T-helper 17 cell (primary cell): Measurements from ENCODE around the gene SFMBT2. TPM values are rescaled to one million over a fixed set of nuclear protein-coding genes. Genes with fewer than 3 reads are reported as not detected.
A peak's percentile ranks its signal among the peaks of the same experiment; 100 is the strongest.
"Not testable (repeated sequence)": the region's sequence is repeated elsewhere in the genome, so short reads cannot be mapped to it uniquely, and the experiment has no call there.

ENCODE experiments used
- ATAC-seq: fragments of 150-1000 bp; cut with Tn5 transposase; 2 replicates; pipeline ENCODE4 v1.10.0; 2021; ENCODE audit warnings: mild to moderate bottlenecking, moderate library complexity
- DNase-seq, 3 donors: peaks; one replicate each; pipeline versions ENCODE4 v3.0.0 to v3.0.0-alpha.2; 2020 to 2021
- H3K9me3 ChIP-seq: one replicate; pipeline ENCODE4 v1.7.0; 2013; ENCODE audit warnings: low read length, mild to moderate bottlenecking; ENCODE audit not compliant: control insufficient read depth, poor library complexity, severe bottlenecking
- H3K27ac Mint-ChIP-seq: one replicate; pipeline ENCODE4 v1.8.0; 2022; ENCODE audit warnings: mild to moderate bottlenecking, moderate library complexity, mixed read lengths
- H3K27me3 Mint-ChIP-seq: one replicate; pipeline ENCODE4 v1.8.0; 2022; ENCODE audit warnings: mixed read lengths
- H3K36me3 Mint-ChIP-seq: one replicate; pipeline ENCODE4 v1.8.0; 2022; ENCODE audit warnings: low read depth, mixed read lengths
- H3K4me1 Mint-ChIP-seq: one replicate; pipeline ENCODE4 v1.8.0; 2022; ENCODE audit warnings: mild to moderate bottlenecking, mixed read lengths
- H3K4me3 Mint-ChIP-seq: one replicate; pipeline ENCODE4 v1.8.0; 2022; ENCODE audit warnings: mild to moderate bottlenecking, moderate library complexity, mixed read lengths
- total RNA-seq, 4 donors: library from RNA in 2 of 4; stranded (reverse) in 2 of 4; gene quantifications; one replicate each; pipeline ENCODE4 v1.2.3 and lab custom pipeline; 2022 to 2026

The SFMBT2 gene
- total RNA-seq, 2 donors from 2014 or later = 18.2 to 19.4 TPM

DNA sequence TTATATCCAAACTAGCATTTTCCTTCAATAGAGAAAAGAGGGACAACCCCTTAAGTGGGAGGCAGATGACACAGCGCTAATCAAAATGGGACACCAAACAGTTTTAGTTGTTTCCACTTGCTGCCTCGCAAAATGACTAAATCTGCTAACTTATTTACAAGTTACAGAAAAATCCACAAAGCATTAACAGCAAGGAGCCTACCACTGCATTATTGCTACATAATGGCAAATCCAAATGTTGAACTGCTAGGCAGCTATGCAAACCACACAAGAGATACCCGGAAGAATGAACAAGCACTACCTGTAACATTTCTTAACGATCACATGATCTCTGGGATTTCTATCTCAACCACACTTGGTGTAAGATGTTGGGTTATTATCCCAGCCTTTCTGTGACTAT, 96.7 kb downstream of the SFMBT2 start:
- Mint-ChIP-seq H3K27me3 (no peaks in the 10 kb centered on the region), H3K27ac (peak overlapping the region; percentile 84), H3K4me3 (no peak overlapping the region), H3K4me1 (peaks cover 43% of the 10 kb centered on the region), H3K36me3 (peaks cover 2% of the 10 kb centered on the region)
- DNase-seq = no peak
- ATAC-seq = no peak
- H3K9me3 ChIP-seq = no peaks in the 10 kb centered on the region

- Mint-ChIP-seq H3K27ac (no peak overlapping the region), H3K4me1 (peaks cover 28% of the 10 kb centered on the region), H3K27me3 (no peaks in the 10 kb centered on the region), H3K4me3 (no peak overlapping the region), H3K36me3 (peaks cover 4% of the 10 kb centered on the region)
- ATAC-seq (no peak), DNase-seq (no peak)
- H3K9me3 ChIP-seq = no peaks in the 10 kb centered on the region
Observed at GRCh38 chr10:7312488-7312857, 98.4 kb downstream of the SFMBT2 start.

- H3K27ac Mint-ChIP-seq, H3K36me3 Mint-ChIP-seq, H3K4me3 Mint-ChIP-seq, ATAC-seq, H3K27me3 Mint-ChIP-seq, H3K9me3 ChIP-seq, DNase-seq: not testable (repeated sequence)
- peaks cover 32% of the 10 kb centered on the region for H3K4me1 Mint-ChIP-seq
Observed at GRCh38 chr10:7311850-7312487, 98.9 kb downstream of the SFMBT2 start.

DNA sequence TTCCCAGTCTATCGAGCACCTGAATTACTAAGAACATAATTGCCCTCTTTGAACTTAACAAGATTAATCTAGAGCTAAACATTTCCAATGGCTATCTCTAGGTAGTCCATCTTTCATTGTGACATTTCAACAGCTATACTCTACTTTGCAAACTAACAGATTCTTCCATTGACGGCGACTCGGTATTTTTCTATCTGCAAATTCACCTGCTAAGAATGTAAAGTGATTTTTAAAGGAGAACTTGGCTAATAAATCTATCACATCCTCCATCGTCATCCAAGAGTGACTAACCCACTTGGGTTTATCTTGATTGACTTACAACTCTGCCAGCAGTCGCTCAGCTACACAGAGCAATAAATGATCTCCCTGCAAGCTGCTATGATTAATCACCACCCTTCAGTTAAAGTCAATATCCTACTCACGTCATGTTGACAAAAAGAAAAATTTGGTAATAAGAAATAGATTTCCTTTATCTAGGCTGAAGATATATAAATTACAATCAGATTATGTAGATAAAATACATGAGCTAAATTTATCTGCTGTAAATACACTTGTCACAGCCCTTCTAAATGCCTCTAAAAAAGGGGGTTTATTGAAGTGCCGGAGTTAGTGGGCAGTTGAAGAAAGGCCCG, 99.5 kb downstream of the SFMBT2 start:
- no peak for ATAC-seq
- H3K27ac Mint-ChIP-seq = no peak overlapping the region
- no peak for DNase-seq
- peaks cover 7% of the 10 kb centered on the region for H3K36me3 Mint-ChIP-seq
- H3K4me1 Mint-ChIP-seq = peaks cover 32% of the 10 kb centered on the region
- no peak overlapping the region for H3K4me3 Mint-ChIP-seq
- H3K27me3 Mint-ChIP-seq = no peaks in the 10 kb centered on the region
- H3K9me3 ChIP-seq = no peaks in the 10 kb centered on the region

GRCh38 chr10:7310076-7310475, 100.8 kb downstream of the SFMBT2 start:
- Mint-ChIP-seq H3K27ac (no peak overlapping the region), H3K4me1 (peaks cover 24% of the 10 kb centered on the region), H3K36me3 (peaks cover 7% of the 10 kb centered on the region), H3K4me3 (no peak overlapping the region), H3K27me3 (no peaks in the 10 kb centered on the region)
- no peaks in the 10 kb centered on the region for H3K9me3 ChIP-seq
- DNase-seq (no peak), ATAC-seq (no peak)

- Mint-ChIP-seq H3K27ac (no peak overlapping the region), H3K27me3 (no peaks in the 10 kb centered on the region), H3K36me3 (peaks cover 7% of the 10 kb centered on the region), H3K4me1 (peaks cover 18% of the 10 kb centered on the region), H3K4me3 (no peak overlapping the region)
- no peak for DNase-seq
- no peak for ATAC-seq
- H3K9me3 ChIP-seq = no peaks in the 10 kb centered on the region
Observed at GRCh38 chr10:7308826-7309225, 102.0 kb downstream of the SFMBT2 start.

DNA sequence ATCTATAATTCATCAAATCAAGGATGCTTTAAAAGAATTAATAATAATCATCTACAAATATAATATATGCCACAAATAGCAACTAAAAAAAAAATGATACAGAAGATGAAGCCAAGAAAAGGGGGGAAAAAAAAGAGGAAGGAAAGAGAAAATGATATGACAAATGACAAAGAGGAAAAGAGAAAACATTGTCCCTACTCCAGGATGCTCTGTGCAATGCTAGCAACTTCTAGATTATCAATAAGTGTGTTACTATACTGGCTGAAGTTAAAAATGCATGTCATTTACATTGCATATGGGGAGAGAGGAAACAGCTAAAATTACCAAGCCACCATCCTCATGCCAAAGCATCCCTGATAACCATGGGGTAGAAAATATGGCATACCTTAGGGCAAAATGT, 104.2 kb downstream of the SFMBT2 start:
- Mint-ChIP-seq H3K27me3 (no peaks in the 10 kb centered on the region), H3K36me3 (peaks cover 7% of the 10 kb centered on the region), H3K4me1 (peaks cover 18% of the 10 kb centered on the region), H3K27ac (no peak overlapping the region), H3K4me3 (no peak overlapping the region)
- ATAC-seq = no peak
- H3K9me3 ChIP-seq = no peaks in the 10 kb centered on the region
- no peak for DNase-seq

- no peaks in the 10 kb centered on the region for H3K9me3 ChIP-seq
- no peak overlapping the region for H3K27ac Mint-ChIP-seq
- H3K36me3 Mint-ChIP-seq = peaks cover 7% of the 10 kb centered on the region
- DNase-seq (no peak), ATAC-seq (peak; percentile 50)
- no peak overlapping the region for H3K4me3 Mint-ChIP-seq
- H3K27me3 Mint-ChIP-seq = no peaks in the 10 kb centered on the region
- peaks cover 17% of the 10 kb centered on the region for H3K4me1 Mint-ChIP-seq
Observed at GRCh38 chr10:7306147-7306546, 104.7 kb downstream of the SFMBT2 start.

- peaks cover 7% of the 10 kb centered on the region for H3K36me3 Mint-ChIP-seq
- H3K4me3 Mint-ChIP-seq = no peak overlapping the region
- H3K4me1 Mint-ChIP-seq = peaks cover 18% of the 10 kb centered on the region
Observed at GRCh38 chr10:7305053-7305452, 105.8 kb downstream of the SFMBT2 start.

DNA sequence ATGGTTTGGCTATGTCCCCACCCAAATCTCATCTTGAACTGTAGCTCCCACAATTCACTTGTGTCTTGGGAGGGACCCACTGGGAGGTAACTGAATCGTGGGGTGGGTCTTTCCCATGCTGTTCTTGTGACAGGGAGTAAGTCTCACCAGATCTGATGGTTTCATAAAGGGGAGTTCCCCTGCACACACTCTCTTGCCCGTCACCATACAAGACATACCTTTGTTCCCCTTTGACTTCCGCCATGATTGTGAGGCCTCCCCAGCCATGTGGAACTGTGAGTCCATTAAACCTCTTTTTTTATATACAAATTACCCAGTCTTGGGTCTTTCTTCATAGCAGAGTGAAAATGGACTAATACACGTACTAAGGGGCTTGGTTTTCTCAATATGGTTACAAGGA, 106.7 kb downstream of the SFMBT2 start:
- Mint-ChIP-seq H3K27ac (no peak overlapping the region), H3K36me3 (peaks cover 8% of the 10 kb centered on the region), H3K27me3 (no peaks in the 10 kb centered on the region), H3K4me1 (peaks cover 19% of the 10 kb centered on the region), H3K4me3 (no peak overlapping the region)
- no peak for DNase-seq
- H3K9me3 ChIP-seq = no peaks in the 10 kb centered on the region
- no peak for ATAC-seq

More at GRCh38 chr10:7305053-7305452, 105.8 kb downstream of the SFMBT2 start:
- H3K9me3 ChIP-seq = no peaks in the 10 kb centered on the region
- Mint-ChIP-seq H3K27ac (no peak overlapping the region), H3K27me3 (no peaks in the 10 kb centered on the region)
- no peak for DNase-seq
- no peak for ATAC-seq

- no peaks in the 10 kb centered on the region for H3K27me3 Mint-ChIP-seq
- peaks cover 26% of the 10 kb centered on the region for H3K4me1 Mint-ChIP-seq
- H3K36me3 Mint-ChIP-seq = peaks cover 6% of the 10 kb centered on the region
- no peak for DNase-seq
- no peaks in the 10 kb centered on the region for H3K9me3 ChIP-seq
- H3K4me3 Mint-ChIP-seq = no peak overlapping the region
- peak overlapping the region; percentile 43 for H3K27ac Mint-ChIP-seq
- ATAC-seq = no peak
Observed at GRCh38 chr10:7302930-7303557, 107.8 kb downstream of the SFMBT2 start.

GRCh38 chr10:7302392-7302906, 108.4 kb downstream of the SFMBT2 start:
- Mint-ChIP-seq H3K4me1 (peaks cover 25% of the 10 kb centered on the region), H3K36me3 (peaks cover 5% of the 10 kb centered on the region), H3K27ac (peak overlapping the region; percentile 43), H3K4me3 (no peak overlapping the region), H3K27me3 (no peaks in the 10 kb centered on the region)
- ATAC-seq (no peak), DNase-seq (no peak)
- H3K9me3 ChIP-seq = no peaks in the 10 kb centered on the region

- peaks cover 27% of the 10 kb centered on the region for H3K4me1 Mint-ChIP-seq
- H3K27ac Mint-ChIP-seq = no peak overlapping the region
- peaks cover 2% of the 10 kb centered on the region for H3K36me3 Mint-ChIP-seq
- H3K9me3 ChIP-seq = no peaks in the 10 kb centered on the region
- ATAC-seq = no peak
- H3K4me3 Mint-ChIP-seq = no peak overlapping the region
- no peak for DNase-seq
- H3K27me3 Mint-ChIP-seq = no peaks in the 10 kb centered on the region
Observed at GRCh38 chr10:7301006-7301778, 109.6 kb downstream of the SFMBT2 start.
